Loucy (cell line): Measurements from ENCODE around the gene WFDC12.
A peak's percentile ranks its signal among the peaks of the same experiment; 100 is the strongest.

Experiments
- H2AFZ ChIP-seq: fragments of 200-600 bp; sonication (generic); 2 replicates; pipeline ENCODE4 v1.6.0; 2016; ENCODE audit warnings: antibody characterized with exemption, mild to moderate bottlenecking, low read length, moderate library complexity
- H3F3A ChIP-seq: fragments of 200-600 bp; 2 replicates; pipeline ENCODE4 v1.6.0; 2016; ENCODE audit warnings: antibody characterized with exemption, low read depth, mild to moderate bottlenecking
- H3K27me3 ChIP-seq: fragments of 200-600 bp; sonication (generic); 2 replicates; pipeline ENCODE4 v1.6.1; 2014; ENCODE audit warnings: low read length, mild to moderate bottlenecking; ENCODE audit not compliant: insufficient read depth, poor library complexity, severe bottlenecking
- H3K36me3 ChIP-seq: fragments of 200-600 bp; sonication (generic); 2 replicates; pipeline ENCODE4 v1.6.1; 2016; ENCODE audit warnings: low read length; ENCODE audit not compliant: insufficient read depth
- H3K4me1 ChIP-seq: fragments of 200-600 bp; sonication (generic); 2 replicates; pipeline ENCODE4 v1.5.1; 2014; ENCODE audit warnings: low read length, mild to moderate bottlenecking; ENCODE audit not compliant: insufficient read depth, poor library complexity, severe bottlenecking
- H3K4me2 ChIP-seq: fragments of 200-600 bp; sonication (generic); 2 replicates; pipeline ENCODE4 v1.6.0; 2014; ENCODE audit warnings: antibody characterized with exemption, low read length, low read depth, mild to moderate bottlenecking; ENCODE audit not compliant: poor library complexity, severe bottlenecking
- H3K4me3 ChIP-seq: fragments of 200-600 bp; sonication (generic); 2 replicates; pipeline ENCODE4 v1.5.1; 2014; ENCODE audit warnings: low read length, mild to moderate bottlenecking, mixed read lengths; ENCODE audit not compliant: poor library complexity, severe bottlenecking
- H3K79me2 ChIP-seq: fragments of 200-600 bp; sonication (generic); 2 replicates; pipeline ENCODE4 v1.6.1; 2014; ENCODE audit warnings: low read length; ENCODE audit not compliant: insufficient read depth
- H3K9ac ChIP-seq: fragments of 200-600 bp; sonication (generic); 2 replicates; pipeline ENCODE4 v1.6.0; 2014; ENCODE audit warnings: mild to moderate bottlenecking, low read depth, low read length, moderate library complexity; ENCODE audit not compliant: poor library complexity, severe bottlenecking
- H3K9me2 ChIP-seq: fragments of 200-600 bp; sonication (generic); replicated peaks from 2 replicates; pipeline ENCODE4 v1.6.1; 2016; ENCODE audit warnings: low read depth, low read length, mixed read lengths
- H3K9me3 ChIP-seq: fragments of 200-600 bp; sonication (generic); 2 replicates; pipeline ENCODE4 v1.6.1; 2014; ENCODE audit warnings: mild to moderate bottlenecking, antibody characterized with exemption, low read length, low read depth; ENCODE audit not compliant: insufficient read depth
- H4K20me1 ChIP-seq: fragments of 200-600 bp; sonication (generic); 2 replicates; pipeline ENCODE4 v1.6.0; 2014; ENCODE audit warnings: antibody characterized with exemption, low read length, mild to moderate bottlenecking; ENCODE audit not compliant: insufficient read depth, poor library complexity, severe bottlenecking
- EZH2phosphoT487 ChIP-seq: fragments of 200-600 bp; IDR thresholded peaks from 2 replicates; pipeline ENCODE4 v1.6.1; 2018; ENCODE audit warnings: antibody characterized with exemption, mild to moderate bottlenecking, moderate library complexity, borderline replicate concordance
- TF ChIP-seq, protein P1 (sequence below): fragments of 200-600 bp; sonication (generic); conservative IDR thresholded peaks from 2 replicates; pipeline ENCODE4 v1.5.1; 2014; ENCODE audit warnings: mild to moderate bottlenecking, antibody characterized with exemption, low read length

WFDC12 gene

DNA sequence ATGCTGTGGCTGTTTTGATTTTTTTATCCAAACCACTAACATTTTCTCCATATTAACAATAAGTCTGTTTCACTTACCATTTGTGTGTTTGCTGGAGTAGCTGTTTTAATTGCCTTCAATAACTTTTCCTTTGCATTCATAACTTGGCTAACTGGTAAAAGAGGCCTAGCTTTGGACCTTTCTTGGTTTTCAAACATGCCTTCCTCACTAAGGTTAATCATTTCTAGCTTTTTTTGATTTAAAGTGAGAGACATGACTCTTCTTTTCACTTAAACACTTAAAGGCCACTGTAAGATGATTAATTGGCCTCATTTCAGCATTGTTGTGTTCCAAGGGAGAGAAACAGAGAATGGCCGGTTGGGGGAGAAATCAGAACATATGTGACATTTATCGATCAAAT is 2.9 kb downstream of the WFDC12 start:
- no peaks in the 10 kb centered on the region for H3K79me2 ChIP-seq
- H3K27me3 ChIP-seq, result no peaks in the 10 kb centered on the region
- TF ChIP-seq EZH2phosphoT487, result no peak
- TF ChIP-seq, protein P1, sequence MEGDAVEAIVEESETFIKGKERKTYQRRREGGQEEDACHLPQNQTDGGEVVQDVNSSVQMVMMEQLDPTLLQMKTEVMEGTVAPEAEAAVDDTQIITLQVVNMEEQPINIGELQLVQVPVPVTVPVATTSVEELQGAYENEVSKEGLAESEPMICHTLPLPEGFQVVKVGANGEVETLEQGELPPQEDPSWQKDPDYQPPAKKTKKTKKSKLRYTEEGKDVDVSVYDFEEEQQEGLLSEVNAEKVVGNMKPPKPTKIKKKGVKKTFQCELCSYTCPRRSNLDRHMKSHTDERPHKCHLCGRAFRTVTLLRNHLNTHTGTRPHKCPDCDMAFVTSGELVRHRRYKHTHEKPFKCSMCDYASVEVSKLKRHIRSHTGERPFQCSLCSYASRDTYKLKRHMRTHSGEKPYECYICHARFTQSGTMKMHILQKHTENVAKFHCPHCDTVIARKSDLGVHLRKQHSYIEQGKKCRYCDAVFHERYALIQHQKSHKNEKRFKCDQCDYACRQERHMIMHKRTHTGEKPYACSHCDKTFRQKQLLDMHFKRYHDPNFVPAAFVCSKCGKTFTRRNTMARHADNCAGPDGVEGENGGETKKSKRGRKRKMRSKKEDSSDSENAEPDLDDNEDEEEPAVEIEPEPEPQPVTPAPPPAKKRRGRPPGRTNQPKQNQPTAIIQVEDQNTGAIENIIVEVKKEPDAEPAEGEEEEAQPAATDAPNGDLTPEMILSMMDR, result no peak
- no peaks in the 10 kb centered on the region for H3K36me3 ChIP-seq
- H3K9me3 ChIP-seq, result no peaks in the 10 kb centered on the region
- no peak overlapping the region for H2AFZ ChIP-seq
- no peaks in the 10 kb centered on the region for H4K20me1 ChIP-seq
- no peak overlapping the region for H3K9ac ChIP-seq
- no peaks in the 10 kb centered on the region for H3F3A ChIP-seq
- no peaks in the 10 kb centered on the region for H3K4me1 ChIP-seq
- no peak overlapping the region for H3K4me2 ChIP-seq
- H3K9me2 ChIP-seq, result no peaks in the 10 kb centered on the region
- H3K4me3 ChIP-seq, result no peak overlapping the region

DNA sequence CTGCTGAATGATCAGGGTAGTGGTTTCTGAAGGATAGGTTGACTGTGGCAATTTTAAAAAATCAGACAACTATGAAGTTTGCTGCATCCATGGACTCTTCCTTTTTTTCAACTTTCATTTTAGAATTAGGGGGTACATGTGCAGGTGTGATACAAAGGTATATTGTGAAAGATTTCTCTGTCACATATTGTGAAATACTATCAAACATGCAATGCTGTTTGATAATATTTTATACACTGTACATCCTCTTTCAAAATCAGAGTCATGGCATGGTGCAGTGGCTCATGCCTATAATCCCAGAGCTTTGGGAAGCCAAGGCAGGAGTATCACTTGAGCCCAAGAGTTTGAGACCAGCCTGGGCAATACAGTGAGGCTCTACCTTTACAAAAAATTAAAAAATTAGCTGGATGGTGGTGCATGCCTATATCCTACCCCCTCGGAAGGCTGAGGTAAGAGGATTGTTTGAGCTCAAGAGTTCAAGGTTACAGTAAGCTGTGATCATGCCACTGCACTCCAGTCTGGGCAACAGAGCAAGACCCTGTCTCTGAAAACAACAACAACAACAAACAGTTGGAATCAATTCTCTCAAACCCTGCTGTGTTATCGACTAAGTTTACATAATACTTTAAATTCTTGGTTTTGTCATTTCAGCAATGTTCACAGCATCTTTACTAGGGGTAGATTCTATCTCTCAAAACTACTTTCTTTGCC is 4.6 kb downstream of the WFDC12 start:
- Histone ChIP-seq H3K27me3 (no peaks in the 10 kb centered on the region), H3K36me3 (no peaks in the 10 kb centered on the region), H2AFZ (no peak overlapping the region), H3K9me3 (no peaks in the 10 kb centered on the region), H3K4me3 (no peak overlapping the region), H3K4me1 (no peaks in the 10 kb centered on the region), H3K9ac (no peak overlapping the region), H3F3A (no peaks in the 10 kb centered on the region), H3K9me2 (no peaks in the 10 kb centered on the region), H3K79me2 (no peaks in the 10 kb centered on the region), H3K4me2 (no peak overlapping the region), H4K20me1 (no peaks in the 10 kb centered on the region)
- TF ChIP-seq, protein P1, result no peak
- TF ChIP-seq EZH2phosphoT487, result no peak

DNA sequence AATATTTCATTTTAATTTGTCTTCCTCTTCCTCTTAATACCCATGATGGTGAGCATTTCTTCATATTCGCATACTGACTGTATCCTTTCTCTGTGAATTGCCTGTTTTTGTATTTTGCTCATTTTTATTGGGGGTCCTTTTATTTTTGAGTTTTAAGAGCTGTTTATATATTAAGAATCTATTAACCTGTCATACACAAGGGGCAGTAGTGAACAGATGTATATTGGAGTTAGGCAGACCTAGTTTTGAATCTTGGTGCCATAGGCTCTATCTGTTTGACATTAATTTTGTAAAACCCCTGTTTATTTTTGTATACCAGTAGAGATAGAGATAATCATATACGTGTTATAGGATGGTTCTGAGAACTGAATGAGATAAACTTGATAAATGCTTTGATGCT is 6.2 kb downstream of the WFDC12 start:
- Histone ChIP-seq H3F3A (no peaks in the 10 kb centered on the region), H3K36me3 (no peaks in the 10 kb centered on the region), H3K4me2 (no peak overlapping the region), H3K4me1 (no peaks in the 10 kb centered on the region), H3K79me2 (no peaks in the 10 kb centered on the region), H3K9me3 (no peaks in the 10 kb centered on the region), H3K9ac (no peak overlapping the region), H3K9me2 (no peaks in the 10 kb centered on the region), H2AFZ (no peak overlapping the region), H3K4me3 (no peak overlapping the region), H3K27me3 (no peaks in the 10 kb centered on the region), H4K20me1 (no peaks in the 10 kb centered on the region)
- TF ChIP-seq EZH2phosphoT487, result no peak
- TF ChIP-seq, protein P1, result peak; percentile 47
